Glutamatergic neuron (in vitro differentiated cells): ENCODE measurements around the gene SMO. TPM values are rescaled to one million over a fixed set of nuclear protein-coding genes. Genes with fewer than 3 reads are reported as not detected.

Experiments
- DNase-seq: peaks from one replicate; pipeline ENCODE4 v3.0.0; 2022
- H3K27ac Mint-ChIP-seq: one replicate; pipeline ENCODE4 v1.8.0; 2020; ENCODE audit warnings: mild to moderate bottlenecking, mixed read lengths, inconsistent platforms; ENCODE audit not compliant: unreplicated experiment
- H3K27me3 Mint-ChIP-seq: one replicate; pipeline ENCODE4 v1.8.0; 2020; ENCODE audit warnings: mild to moderate bottlenecking, moderate library complexity, mixed read lengths, inconsistent platforms; ENCODE audit not compliant: unreplicated experiment
- H3K36me3 Mint-ChIP-seq: one replicate; pipeline ENCODE4 v1.8.0; 2020; ENCODE audit warnings: mild to moderate bottlenecking, mixed read lengths, inconsistent platforms; ENCODE audit not compliant: unreplicated experiment
- H3K4me1 Mint-ChIP-seq: one replicate; pipeline ENCODE4 v1.8.0; 2020; ENCODE audit warnings: mild to moderate bottlenecking, low read depth, mixed read lengths, inconsistent platforms; ENCODE audit not compliant: unreplicated experiment
- H3K4me3 Mint-ChIP-seq: one replicate; pipeline ENCODE4 v1.8.0; 2020; ENCODE audit warnings: mild to moderate bottlenecking, mixed read lengths, inconsistent platforms; ENCODE audit not compliant: unreplicated experiment
- H3K9me3 Mint-ChIP-seq: one replicate; pipeline ENCODE4 v1.8.0; 2020; ENCODE audit warnings: mild to moderate bottlenecking, moderate library complexity, mixed read lengths, inconsistent platforms; ENCODE audit not compliant: unreplicated experiment
- total RNA-seq: library from RNA; stranded (reverse); fragmentation: NEBNext Ultra II Directional; extraction: Animal tissue kit (Norgen Biotek cat#: 25700); gene quantifications from one replicate; pipeline ENCODE4 v1.2.1, GENCODE V29; 2021; ENCODE audit not compliant: unreplicated experiment
- TF ChIP-seq, protein P1 (sequence below): fragments of 200-600 bp; sonication (generic); IDR thresholded peaks from one replicate; pipeline ENCODE4 v1.5.0; 2021; ENCODE audit not compliant: partially characterized antibody, unreplicated experiment

Gene SMO
- total RNA-seq, 1 donor from 2014 or later: 5.9 TPM

- TF ChIP-seq, protein P1, sequence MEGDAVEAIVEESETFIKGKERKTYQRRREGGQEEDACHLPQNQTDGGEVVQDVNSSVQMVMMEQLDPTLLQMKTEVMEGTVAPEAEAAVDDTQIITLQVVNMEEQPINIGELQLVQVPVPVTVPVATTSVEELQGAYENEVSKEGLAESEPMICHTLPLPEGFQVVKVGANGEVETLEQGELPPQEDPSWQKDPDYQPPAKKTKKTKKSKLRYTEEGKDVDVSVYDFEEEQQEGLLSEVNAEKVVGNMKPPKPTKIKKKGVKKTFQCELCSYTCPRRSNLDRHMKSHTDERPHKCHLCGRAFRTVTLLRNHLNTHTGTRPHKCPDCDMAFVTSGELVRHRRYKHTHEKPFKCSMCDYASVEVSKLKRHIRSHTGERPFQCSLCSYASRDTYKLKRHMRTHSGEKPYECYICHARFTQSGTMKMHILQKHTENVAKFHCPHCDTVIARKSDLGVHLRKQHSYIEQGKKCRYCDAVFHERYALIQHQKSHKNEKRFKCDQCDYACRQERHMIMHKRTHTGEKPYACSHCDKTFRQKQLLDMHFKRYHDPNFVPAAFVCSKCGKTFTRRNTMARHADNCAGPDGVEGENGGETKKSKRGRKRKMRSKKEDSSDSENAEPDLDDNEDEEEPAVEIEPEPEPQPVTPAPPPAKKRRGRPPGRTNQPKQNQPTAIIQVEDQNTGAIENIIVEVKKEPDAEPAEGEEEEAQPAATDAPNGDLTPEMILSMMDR: no peak
- no peak overlapping the region for H3K27ac Mint-ChIP-seq
- peaks cover 4% of the 10 kb centered on the region for H3K27me3 Mint-ChIP-seq
- peaks cover 6% of the 10 kb centered on the region for H3K9me3 Mint-ChIP-seq
- H3K4me3 Mint-ChIP-seq: no peak overlapping the region
- H3K4me1 Mint-ChIP-seq: peaks cover 7% of the 10 kb centered on the region
- H3K36me3 Mint-ChIP-seq: no peaks in the 10 kb centered on the region
- DNase-seq: no peak
Observed at GRCh38 chr7:129228633-129229032, 40.2 kb downstream of the SMO start.

DNA sequence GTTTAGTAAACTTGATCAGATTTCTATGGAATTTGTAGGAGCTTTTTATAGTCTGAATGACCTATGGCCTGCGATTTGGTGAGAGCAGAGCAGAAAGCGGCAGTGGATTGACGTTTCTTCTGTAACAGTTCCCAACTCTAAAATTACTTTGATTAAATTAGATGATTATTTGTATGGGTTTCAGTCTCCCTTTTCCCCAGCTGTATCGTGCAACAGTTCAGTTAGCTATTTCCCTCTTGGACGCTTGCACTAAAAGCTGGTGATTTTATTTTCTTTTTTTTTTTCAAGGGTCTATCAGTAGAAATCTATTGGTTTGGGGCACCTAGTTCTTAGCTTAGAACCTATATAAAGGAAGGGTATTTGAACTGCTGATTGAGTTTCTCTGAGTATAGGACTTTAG lies 43.2 kb downstream of the SMO start:
- Mint-ChIP-seq H3K27ac (no peak overlapping the region), H3K4me1 (no peaks in the 10 kb centered on the region), H3K4me3 (no peak overlapping the region), H3K27me3 (peaks cover 2% of the 10 kb centered on the region), H3K9me3 (no peaks in the 10 kb centered on the region), H3K36me3 (no peaks in the 10 kb centered on the region)
- TF ChIP-seq, protein P1: no peak
- no peak for DNase-seq

DNA sequence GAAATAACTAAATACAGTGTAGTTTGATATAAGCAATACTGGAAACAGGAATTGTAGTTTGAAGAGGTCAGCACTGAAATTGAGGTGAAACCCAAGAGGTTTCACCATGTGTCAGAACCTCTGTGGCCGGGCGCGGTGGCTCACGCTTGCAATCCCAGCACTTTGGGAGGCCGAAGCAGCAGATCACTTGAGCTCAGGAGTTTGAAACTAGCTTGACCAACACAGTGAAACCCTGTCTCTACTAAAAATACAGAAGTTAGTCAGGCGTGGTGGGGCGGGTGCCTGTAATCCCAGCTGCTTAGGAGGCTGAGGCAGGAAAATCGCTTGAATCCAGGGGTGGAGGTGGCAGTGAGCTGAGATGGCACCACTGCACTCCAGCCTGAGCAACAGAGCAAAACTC lies 50.1 kb downstream of the SMO start:
- Mint-ChIP-seq H3K27ac (no peak overlapping the region), H3K36me3 (no peaks in the 10 kb centered on the region), H3K4me3 (no peak overlapping the region), H3K4me1 (no peaks in the 10 kb centered on the region), H3K9me3 (no peaks in the 10 kb centered on the region), H3K27me3 (peaks cover 2% of the 10 kb centered on the region)
- TF ChIP-seq, protein P1: no peak
- no peak for DNase-seq

DNA sequence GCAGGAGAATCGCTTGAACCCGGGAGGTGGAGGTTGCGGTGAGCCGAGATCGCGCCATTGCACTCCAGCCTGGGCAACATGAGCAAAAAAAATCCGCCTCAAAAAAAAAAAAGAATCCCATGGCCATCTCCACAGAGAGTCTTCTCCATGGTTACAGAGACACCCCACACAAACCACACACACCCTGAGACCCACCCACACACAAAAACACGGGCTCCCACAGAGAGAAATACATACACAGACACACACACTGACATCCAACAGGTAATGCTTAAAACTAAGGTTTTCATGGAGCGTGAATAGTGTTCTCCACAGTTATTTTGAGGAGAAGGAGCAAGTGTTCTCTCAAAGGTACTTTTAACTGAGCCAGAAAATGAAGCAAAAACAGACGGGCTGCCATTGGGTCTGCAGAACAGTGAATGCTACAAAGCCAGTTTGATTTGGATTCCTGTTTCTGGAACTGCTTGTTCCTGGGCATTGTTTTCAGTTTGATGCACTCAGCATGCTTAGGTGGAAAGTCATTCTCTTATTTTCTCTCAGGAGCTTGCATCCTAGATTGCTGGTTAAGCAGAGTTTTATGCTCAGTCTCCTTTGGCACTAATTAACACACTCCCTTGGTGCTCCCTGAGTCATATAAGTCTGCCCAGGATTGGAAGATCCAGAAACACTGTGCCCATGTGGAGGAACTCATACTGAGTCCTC lies 51.8 kb downstream of the SMO start:
- no peak overlapping the region for H3K4me3 Mint-ChIP-seq
- no peak for DNase-seq
- H3K9me3 Mint-ChIP-seq: peaks cover 4% of the 10 kb centered on the region
- peaks cover 2% of the 10 kb centered on the region for H3K27me3 Mint-ChIP-seq
- H3K36me3 Mint-ChIP-seq: no peaks in the 10 kb centered on the region
- TF ChIP-seq, protein P1: no peak
- no peak overlapping the region for H3K27ac Mint-ChIP-seq
- no peaks in the 10 kb centered on the region for H3K4me1 Mint-ChIP-seq

- H3K27ac Mint-ChIP-seq: no peak overlapping the region
- no peak overlapping the region for H3K4me3 Mint-ChIP-seq
- H3K4me1 Mint-ChIP-seq: no peaks in the 10 kb centered on the region
- TF ChIP-seq, protein P1: no peak
- DNase-seq: no peak
- peaks cover 4% of the 10 kb centered on the region for H3K9me3 Mint-ChIP-seq
- no peaks in the 10 kb centered on the region for H3K27me3 Mint-ChIP-seq
- H3K36me3 Mint-ChIP-seq: no peaks in the 10 kb centered on the region
Observed at GRCh38 chr7:129244220-129244619, 55.8 kb downstream of the SMO start.
